Measurements from ENCODE around the gene NUDT16. TPM values are rescaled to one million over a fixed set of nuclear protein-coding genes. Genes with fewer than 3 reads are reported as not detected.

NUDT16 gene
- total and polyA plus RNA-seq, 2 donors (not counting 3 experiments of a cell fraction or from before 2014, with no cell fraction given), result 13.2 to 28.5 TPM

- FAIRE-seq (no peak), DNase-seq (ENCODE audit: low read depth, low spot score) (no peak)
- Histone ChIP-seq H3K9ac (replicated peaks; ENCODE audit: extremely low read depth, insufficient read depth, low read length) (no peak overlapping the region), H3K9me3 (replicated peaks; ENCODE audit: control insufficient read depth, insufficient read depth, low read length) (no peaks in the 10 kb centered on the region), H3K27ac (ENCODE audit: insufficient read depth, low read depth, low read length) (no peak overlapping the region), H4K20me1 (replicated peaks; ENCODE audit: control insufficient read depth, extremely low read depth, insufficient read depth, low read length) (no peaks in the 10 kb centered on the region), H3K4me2 (ENCODE audit: insufficient read depth, low read length) (no peak overlapping the region), H3K9me1 (replicated peaks; ENCODE audit: control insufficient read depth, extremely low read depth, insufficient read depth, low read length) (no peaks in the 10 kb centered on the region), H3K4me1 (ENCODE audit: control insufficient read depth, extremely low read depth, insufficient read depth, low read length) (no peaks in the 10 kb centered on the region), H3K79me2 (ENCODE audit: control insufficient read depth, insufficient read depth, low read length) (no peaks in the 10 kb centered on the region), H3K27me3 (ENCODE audit: control insufficient read depth in 2 of 2, insufficient read depth in 2 of 2, low read length in 2 of 2) (peaks cover 0 to 1% of the 10 kb centered on the region in 2 experiments), H2AFZ (ENCODE audit: low read depth, low read length) (no peak overlapping the region), H3K4me3 (replicated peaks in 1 of 3; ENCODE audit: insufficient read depth in 1 of 3, low read depth in 1 of 3, low read length in 3 of 3) (no peak overlapping the region), H3K36me3 (ENCODE audit: control insufficient read depth in 2 of 2, extremely low read depth in 1 of 2, insufficient read depth in 2 of 2, low read length in 2 of 2) (no peaks in the 10 kb centered on the region)
- intact Hi-C loops (cut with micrococcal nuclease) (no loop called here), dilution Hi-C loops (cut with MboI; ENCODE audit: extremely low pct_ligation_motif_present, low sequenced_read_pairs) (no loop called here)
- TF ChIP-seq EZH2 (IDR thresholded peaks at IDR 0.05; ENCODE audit: borderline replicate concordance, low read depth, low read length, severe bottlenecking) (no peak), MAX (IDR thresholded peaks at IDR 0.05; ENCODE audit: insufficient read depth, insufficient read length) (no peak), CTCF (IDR thresholded peaks at IDR 0.05; ENCODE audit: extremely low read depth in 1 of 2, insufficient read depth in 1 of 2, low read depth in 1 of 2, low read length in 2 of 2) (no peak), FOS (IDR thresholded peaks at IDR 0.05; ENCODE audit: borderline replicate concordance, insufficient read depth, low read length) (no peak), POLR2A (IDR thresholded peaks at IDR 0.05; ENCODE audit: low read depth, low read length) (no peak), GATA2 (IDR thresholded peaks at IDR 0.05; ENCODE audit: insufficient read depth, insufficient read length, low read depth, low read length) (no peak), MYC (IDR thresholded peaks at IDR 0.05; ENCODE audit: low read depth, low read length) (no peak), JUN (IDR thresholded peaks at IDR 0.05; ENCODE audit: borderline replicate concordance, insufficient read depth, insufficient read length, low read depth) (no peak), POLR2AphosphoS5 (IDR thresholded peaks at IDR 0.05; ENCODE audit: insufficient read depth, low read depth, low read length) (no peak)
- POLR2A ChIA-PET, result no interaction called here
- no TSS peak for BruUV-seq (replicated peaks)
- CTCF ChIA-PET, result no interaction called here
These were observed 53.4 kb downstream of the NUDT16 start for GRCh38 chr3:131435000-131435399.

Other genes starting within 250 kb of the NUDT16 start
- 68.2 and 68.8 TPM in 2 replicates for gene MRPL3, start 121.2 kb downstream of the NUDT16 start, total RNA-seq
- gene MRPL3, start 121.2 kb downstream of the NUDT16 start, polyA plus RNA-seq, result 47.8 and 49.6 TPM in 2 replicates